HG03097 (cell line): ENCODE measurements around the gene TRAK2.
"Not testable (repeated sequence)": the region's sequence is repeated elsewhere in the genome, so short reads cannot be mapped to it uniquely, and the experiment has no call there.

ENCODE experiments used
- ATAC-seq: cut with Tn5 transposase; IDR thresholded peaks from one replicate; pipeline ENCODE4 v1.9.1; 2021; ENCODE audit not compliant: unreplicated experiment, low FRiP score

Gene TRAK2

DNA sequence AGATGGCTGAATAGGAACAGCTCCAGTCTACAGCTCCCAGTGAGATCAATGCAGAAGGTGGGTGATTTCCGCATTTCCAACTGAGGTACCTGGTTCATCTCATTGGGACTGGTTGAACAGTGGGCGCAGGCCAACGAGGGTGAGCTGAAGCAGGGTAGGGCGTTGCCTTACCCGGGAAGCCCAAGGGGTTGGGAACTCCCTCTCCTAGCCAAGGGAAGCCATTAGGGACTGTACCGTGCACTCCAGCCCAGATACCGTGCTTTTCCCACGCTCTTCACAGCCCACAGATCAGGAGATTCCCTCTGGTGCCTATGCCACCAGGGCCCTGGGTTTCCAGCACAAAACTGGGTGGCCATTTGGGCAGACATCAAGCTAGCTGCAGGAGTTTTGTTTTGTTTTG is 81.9 kb downstream of the TRAK2 start:
- not testable (repeated sequence) for ATAC-seq

DNA sequence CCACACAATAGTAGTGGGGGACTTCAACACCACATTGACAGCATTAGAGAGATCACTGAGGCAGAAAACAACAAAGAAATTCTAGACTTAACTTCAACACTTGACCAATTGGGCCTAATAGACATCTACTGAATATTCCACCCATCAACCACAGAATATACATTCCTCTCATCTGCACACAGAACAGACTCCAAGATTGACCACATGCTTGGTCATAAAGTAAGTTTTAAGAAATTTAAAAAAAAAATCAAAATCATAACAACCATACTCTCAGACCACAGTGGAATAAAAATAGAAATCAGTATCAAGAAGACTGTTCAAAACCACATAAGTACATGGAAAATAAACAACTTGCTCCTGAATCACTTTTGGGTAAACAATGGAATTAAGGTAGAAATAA is 85.1 kb downstream of the TRAK2 start:
- no peak for ATAC-seq

DNA sequence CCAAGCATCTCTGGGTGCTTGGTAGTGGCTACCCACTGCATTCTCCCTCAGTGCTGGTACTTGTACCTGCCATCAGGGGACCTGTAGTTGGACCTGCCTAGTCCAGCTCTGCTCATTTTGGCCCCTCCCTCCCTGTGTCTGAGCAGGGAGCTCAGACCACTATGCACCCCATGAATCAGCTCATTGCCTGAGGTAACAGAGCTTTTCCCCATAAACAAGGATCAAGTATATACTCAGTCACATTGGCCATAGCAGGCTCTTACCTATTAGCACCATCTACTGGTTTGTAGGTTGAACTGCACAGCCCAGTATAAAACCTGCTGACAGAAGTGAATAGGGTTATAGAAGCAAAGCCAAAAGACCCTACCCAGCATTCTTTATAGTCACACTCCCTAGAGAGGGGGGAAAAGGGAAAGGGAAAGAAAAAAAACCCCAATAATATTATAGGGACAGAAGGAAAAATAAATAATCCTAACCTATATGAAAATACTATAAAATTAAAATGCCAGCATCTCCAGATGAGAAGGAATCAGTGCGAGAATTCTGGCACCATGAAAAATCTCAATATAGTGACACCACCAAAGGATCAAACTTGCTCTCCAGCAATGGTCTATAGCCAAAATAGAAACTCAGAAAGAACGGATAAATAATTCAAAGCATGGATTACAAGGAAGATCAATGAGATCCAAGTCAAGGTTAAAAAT is 87.2 kb downstream of the TRAK2 start:
- no peak for ATAC-seq

DNA sequence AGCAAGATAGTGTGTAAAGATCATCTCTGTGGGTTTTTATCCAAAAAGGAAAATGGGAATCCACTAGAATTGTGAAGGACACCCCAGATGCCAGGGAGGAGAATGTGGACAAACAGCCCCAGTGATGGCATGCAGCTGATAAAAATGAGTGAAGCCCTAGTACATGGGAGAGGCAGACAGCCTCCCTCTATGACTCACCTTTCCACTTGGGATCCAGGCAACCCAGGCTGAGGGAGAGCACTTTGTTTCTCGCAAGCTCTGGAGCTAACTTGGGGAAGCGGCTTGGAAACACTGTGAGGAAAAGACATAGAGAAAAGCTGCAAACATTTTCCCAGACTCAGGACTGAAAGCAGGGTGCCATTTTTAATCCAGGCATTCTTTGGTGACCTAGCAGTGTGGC is 88.9 kb downstream of the TRAK2 start:
- no peak for ATAC-seq

DNA sequence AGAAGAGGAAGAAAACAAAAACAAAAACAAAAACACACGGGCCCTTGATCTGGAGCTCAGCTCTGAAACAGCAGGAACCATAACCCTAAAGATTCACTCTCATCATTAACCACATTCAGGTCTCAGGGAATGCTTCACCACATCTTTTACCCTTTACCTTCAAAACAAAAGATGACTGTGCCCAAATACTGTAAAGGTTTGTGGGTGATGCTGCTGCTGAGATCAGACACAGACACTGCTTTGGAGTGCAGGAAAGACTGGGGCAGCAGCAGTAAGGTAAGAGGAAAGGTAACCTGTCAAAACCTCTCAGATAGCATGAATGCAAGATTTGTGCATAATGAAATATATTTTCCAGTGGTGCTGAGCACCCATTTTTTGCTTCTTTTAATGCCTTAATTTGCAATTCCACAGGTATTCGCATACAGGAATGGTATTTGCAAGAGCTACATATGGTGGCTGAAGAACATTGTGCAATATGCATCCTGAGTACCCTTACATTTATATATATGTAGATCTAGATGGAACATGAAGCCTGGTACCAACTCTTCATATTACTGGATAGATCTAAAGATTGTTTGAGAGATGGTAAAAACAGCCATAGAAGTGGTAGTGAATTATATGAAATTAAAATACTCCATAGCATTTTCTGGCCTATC is 90.1 kb downstream of the TRAK2 start:
- ATAC-seq: no peak

DNA sequence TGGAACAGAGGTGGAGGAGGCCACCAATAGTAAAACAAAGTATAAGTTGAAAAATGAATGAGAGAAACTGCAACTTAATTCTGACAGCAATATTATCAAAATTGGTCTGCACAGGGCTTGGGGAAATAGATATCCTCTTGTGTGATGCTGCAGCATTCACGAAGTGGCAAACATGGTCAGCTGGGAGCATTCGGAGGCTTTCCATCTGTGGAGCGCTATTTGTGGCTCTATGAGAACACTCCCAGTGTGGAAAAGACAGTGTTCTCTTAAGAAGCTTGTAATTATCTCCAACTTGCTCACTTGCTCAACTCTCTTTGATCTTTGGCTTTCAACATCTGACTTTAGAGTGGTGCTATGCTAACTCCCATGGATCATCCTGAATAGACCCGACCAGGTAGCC is 91.0 kb downstream of the TRAK2 start:
- ATAC-seq: no peak

DNA sequence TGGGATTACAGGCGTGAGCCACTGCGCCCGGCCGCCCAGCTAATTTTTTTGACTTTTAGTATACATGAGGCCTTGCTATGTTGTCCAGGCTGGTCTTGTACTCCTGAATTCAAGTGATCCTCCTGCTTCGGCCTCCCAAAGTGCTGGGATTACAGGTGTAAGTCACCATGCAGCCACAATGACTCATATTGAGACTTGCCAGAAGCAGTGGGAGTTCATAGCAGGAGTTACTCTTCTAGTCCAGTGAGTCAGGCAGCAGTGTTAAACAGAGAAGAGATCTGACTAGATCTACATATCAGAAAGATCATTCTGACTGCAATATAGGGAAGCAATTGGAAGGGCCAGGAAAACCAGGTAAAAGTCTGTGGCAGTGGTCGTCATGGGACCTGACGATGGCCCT is 92.6 kb downstream of the TRAK2 start:
- no peak for ATAC-seq

DNA sequence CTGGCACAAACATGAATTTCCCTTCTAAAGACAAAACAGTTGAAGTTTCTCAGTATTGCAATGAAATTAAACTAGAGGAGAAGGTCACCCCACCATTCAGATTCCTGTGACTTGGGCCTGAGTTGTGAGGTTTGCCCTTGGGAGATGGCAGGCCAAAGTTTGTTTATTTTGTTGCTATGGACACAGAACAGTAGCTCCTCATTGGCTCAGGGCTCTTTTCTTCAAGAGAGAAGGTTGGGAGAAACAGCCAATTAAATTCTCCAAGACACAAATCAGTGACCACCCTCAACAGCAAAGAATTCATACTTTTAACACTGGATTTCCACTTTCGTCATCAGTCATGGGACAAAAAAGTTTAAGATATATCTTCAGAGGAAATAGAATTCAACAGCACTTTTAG is 94.0 kb downstream of the TRAK2 start, which contains the start of gene FLACC1:
FLACC1 (minus strand) TSS at position 125 of the 400 bp plus-strand sequence. CDS start 5,941 bp downstream, outside the sequence.
- ATAC-seq: no peak

DNA sequence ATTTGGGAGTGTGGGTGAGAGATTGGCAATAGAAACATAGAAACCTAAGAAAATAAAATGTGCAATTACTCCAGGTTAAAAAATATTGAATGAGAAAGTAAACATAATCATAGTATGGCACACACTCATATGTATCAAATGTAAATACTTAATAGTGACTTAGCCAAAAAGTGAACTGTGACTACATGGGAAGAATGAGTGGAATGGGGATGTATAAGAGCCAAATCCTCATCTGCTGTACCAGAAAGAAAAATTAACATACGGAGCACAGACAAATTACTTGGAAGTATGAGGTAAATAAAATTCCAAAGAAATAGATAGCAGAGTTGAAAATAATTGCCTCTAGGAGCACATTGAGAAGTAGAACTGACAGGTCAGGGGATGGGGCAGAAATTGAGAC is 98.1 kb downstream of the TRAK2 start:
- ATAC-seq: no peak

DNA sequence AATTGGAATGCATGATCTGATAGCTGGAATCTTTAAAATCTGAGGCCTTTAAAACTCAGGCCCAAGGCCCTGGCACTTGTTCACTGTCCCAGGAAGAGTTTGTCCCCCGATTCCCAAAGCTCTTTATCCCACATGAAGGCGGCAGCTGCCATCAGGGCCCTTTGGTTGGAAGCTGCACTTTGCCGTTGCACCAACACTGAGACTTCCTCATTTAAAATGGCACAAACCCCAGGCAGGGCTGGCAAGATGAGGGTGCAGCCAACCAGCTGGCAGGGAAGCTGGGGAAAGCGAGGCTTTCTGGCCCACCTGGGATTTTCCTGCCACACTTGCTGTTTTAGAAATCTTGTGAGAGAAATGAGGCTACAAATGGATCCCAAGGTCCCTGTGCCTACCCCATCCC is 100.4 kb downstream of the TRAK2 start:
- no peak for ATAC-seq

DNA sequence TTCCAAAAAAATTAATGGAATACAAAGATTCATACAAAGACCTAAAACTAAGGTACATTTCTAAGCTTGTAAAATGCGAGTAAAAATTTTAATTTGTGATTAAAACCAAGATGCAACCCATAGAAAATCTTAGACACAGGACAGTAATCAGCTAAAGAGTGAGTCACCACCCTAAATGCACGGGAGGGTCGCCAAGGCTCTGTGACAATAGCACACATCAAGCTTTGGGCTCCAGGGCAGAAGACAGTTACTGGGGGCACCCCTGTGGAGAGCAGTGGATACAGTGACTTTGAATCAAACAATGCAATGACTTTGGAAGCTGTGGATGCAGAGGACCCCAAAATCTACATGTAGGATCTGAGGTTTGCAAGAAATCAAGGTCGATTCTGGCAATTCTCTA is 101.7 kb downstream of the TRAK2 start:
- no peak for ATAC-seq

DNA sequence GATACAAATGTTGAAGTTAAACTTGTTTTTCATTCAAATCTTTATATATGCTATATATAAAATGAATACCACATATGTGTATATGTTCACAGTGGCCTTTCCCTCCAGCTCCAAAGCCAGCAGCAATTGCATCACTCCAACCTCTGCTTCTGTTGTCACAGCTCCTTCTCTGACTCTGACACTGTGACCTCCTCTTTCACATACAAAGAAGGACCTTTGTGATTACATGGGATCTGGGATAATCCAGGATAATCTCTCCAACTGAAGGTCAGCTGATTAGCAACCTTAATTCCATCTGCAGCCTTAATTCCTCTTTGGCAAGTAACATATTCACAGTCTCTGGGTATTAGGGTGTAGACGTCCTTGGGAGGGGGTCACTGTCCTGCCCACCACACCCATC is 102.5 kb downstream of the TRAK2 start:
- no peak for ATAC-seq

DNA sequence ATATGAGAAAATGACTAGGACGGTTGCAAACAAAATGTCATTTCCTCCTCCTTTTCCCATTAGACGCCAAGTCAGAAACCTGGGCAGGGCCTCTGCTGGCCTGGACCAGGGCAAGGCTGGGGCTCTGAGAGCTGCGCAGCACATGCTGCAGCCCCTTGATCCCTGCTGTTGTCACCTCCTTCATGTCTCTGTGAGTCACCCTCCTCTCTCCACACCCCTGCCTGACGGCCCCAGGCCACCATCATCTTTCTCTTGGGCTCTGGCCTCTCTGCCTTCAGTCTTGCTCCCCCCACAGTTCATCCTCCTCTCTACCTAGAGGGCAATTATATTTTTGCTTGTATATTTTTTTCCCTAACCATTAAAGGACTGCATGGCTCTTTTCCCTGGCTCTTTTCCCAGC is 104.1 kb downstream of the TRAK2 start:
- no peak for ATAC-seq

DNA sequence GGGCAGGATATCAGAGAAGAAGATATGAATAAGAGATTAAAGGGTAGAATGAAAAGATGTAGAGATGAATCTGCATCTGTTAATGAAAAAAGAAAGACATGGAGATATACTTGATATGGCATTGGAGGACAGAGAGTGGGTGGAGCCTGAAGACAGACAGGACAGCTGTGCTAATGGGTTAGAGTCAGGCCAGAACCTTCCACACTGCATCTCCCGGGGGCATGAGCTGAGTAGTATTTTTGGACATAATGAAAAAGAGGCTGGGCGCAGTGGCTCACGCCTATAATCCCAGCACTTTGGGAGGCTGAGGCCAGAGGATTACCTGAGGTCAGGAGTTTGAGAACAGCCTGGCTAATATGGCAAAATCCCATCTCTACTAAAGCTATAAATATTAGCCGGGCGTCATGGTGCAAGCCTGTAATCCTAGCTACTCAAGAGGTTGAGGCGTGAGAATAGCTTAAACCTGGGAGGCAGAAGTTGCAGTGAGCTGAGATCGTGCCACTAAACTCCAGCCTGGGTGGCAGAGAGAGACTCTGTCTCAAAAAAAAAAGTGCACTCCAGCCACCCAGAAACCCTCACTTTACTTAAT is 105.5 kb downstream of the TRAK2 start:
- ATAC-seq: no peak

DNA sequence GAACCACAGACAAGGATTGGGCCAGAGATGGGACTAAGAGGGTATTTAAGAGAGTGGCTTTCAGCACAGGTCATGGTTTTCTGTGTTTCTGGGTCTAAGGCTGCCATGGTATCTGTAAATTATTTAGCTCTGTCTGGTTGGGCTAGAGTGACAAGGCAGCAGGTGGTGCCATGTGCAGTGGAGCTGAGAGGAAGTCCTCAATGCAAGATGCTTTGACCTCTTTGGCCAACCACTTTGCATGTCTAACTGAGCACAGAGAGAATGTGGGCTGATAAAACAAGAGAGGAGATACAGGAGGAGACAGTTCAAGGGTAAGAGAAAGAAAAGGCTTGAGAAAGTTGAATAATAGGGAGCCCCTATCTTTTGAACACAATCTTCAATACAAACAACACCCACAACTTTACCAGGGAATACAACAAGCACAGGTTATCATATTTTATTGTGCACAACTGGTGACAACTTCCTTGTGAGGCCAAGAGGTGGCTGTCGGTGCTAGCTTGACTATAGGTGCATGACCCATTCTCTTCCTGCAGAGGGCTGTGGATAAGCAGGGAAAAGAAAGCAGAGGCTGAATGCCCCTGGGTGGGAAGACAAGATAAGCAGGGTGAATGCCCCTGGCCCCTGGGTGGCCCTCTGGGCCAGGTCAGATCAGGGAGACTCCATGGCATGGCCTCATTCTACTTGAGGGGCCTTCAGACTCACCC is 106.4 kb downstream of the TRAK2 start:
- ATAC-seq: peak; percentile 92

DNA sequence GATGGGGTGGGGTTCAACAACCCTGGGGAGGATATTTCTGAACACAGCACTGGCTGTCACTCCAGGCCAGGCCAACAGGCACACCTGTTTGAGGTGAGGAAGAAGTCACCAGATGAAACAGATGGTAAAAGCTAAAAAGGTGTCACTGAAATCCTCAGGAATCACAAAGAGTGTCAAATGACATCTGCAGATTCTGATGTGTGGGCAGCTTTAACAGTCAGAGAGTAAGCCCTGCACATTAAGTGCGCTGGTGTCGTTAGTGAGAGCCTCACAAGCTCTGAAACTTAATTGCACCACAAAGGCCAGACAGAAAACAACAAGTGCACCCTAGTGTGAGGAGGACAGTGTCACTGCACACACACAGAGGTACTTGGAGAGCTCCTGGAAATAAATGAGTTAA is 107.7 kb downstream of the TRAK2 start:
- ATAC-seq: no peak

DNA sequence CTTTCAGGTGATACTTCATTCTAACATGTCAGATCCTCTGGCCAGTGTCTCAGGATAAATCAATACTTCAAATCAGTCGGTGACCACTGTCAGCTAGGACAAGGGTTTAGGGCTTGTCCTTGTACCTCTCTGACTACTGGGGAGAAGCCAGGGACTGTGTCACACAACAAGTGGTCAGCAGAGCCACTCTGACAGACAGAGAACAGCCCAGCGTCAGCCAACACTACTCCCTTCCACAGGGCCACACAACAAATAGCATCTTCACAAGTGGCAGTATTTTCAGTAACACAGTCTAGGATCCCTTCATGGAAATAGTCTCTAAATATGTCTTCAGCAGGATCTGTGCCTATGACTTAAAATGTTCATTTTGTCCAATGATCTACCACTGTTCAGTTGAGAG is 108.3 kb downstream of the TRAK2 start:
- ATAC-seq: no peak

DNA sequence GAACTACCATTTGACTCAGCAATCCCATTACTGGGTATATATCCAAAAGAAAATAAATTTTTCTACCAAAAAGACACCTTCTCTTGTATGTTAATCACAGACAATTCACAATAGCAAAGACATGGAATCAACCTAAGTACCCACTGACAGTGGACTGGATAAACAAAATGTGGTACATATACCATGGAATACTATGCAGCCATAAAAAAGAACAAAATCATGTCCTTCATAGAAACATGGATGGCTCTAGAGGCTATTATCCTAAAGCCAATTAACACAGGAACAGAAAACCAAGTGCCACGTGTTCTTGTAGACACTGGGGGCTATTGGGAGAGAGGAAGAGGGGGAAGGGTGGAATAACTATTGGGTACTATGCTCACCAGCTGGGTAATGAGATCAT is 121.8 kb downstream of the TRAK2 start:
- ATAC-seq: no peak

DNA sequence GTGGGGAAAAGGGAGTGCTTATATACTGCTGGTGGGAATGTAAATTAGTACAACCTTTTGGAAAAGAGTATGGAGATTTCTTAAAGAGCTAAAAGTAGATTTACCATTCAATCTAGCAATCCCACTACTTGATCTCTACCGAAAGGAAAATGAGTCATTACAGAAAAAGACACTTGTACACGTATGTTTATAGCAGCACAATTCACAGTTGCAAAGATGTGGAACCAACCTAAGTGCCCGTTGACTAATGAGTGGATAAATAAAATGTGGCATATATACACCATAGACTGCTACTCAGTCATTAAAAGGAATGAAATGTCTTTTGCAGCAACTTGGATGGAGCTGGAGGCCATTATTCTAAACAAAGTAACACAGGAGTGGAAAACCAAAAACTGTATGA is 123.6 kb downstream of the TRAK2 start:
- ATAC-seq: no peak
